ENCODE data around the gene PRDM8.

- TF ChIP-seq CTCF (IDR thresholded peaks at IDR 0.05) (no peak), POLR2A (IDR thresholded peaks at IDR 0.05) (no peak), POLR2AphosphoS5 (IDR thresholded peaks at IDR 0.05) (no peak)
Measured at GRCh38 chr4:80171251-80171650, 26.1 kb upstream of the PRDM8 start.
